ENCODE results near the gene PDE5A.
"Not testable (repeated sequence)": the region's sequence is repeated elsewhere in the genome, so short reads cannot be mapped to it uniquely, and the experiment has no call there.

PDE5A gene

GRCh38 chr4:119628281-119629141, at the start of gene PDE5A:
Gene PDE5A, minus strand, starts transcription at chr4:119628804. Its CDS starts 133 bp downstream, at chr4:119628671.
- DNase-seq = peak; percentile 75

GRCh38 chr4:119676101-119676500, 47.5 kb upstream of the PDE5A start:
- DNase-seq = no peak

- no peak for DNase-seq
Measured at GRCh38 chr4:119675391-119675790, 46.8 kb upstream of the PDE5A start.

GRCh38 chr4:119672938-119673337, 44.3 kb upstream of the PDE5A start:
- DNase-seq = no peak

- DNase-seq = no peak
Measured at GRCh38 chr4:119672086-119672485, 43.5 kb upstream of the PDE5A start.

- DNase-seq = no peak
Measured at GRCh38 chr4:119671205-119671604, 42.6 kb upstream of the PDE5A start.

GRCh38 chr4:119667802-119668201, 39.2 kb upstream of the PDE5A start:
- DNase-seq = no peak

- DNase-seq = no peak
Measured at GRCh38 chr4:119666653-119667091, 38.1 kb upstream of the PDE5A start.

- no peak for DNase-seq
Measured at GRCh38 chr4:119665752-119666151, 37.1 kb upstream of the PDE5A start.

GRCh38 chr4:119664168-119664907, 35.7 kb upstream of the PDE5A start:
- no peak for DNase-seq

- DNase-seq = no peak
Measured at GRCh38 chr4:119663160-119663788, 34.7 kb upstream of the PDE5A start.

GRCh38 chr4:119662612-119663011, 34.0 kb upstream of the PDE5A start:
- not testable (repeated sequence) for DNase-seq

GRCh38 chr4:119661231-119661630, 32.6 kb upstream of the PDE5A start:
- no peak for DNase-seq

- no peak for DNase-seq
Measured at GRCh38 chr4:119659576-119659975, 31.0 kb upstream of the PDE5A start.

GRCh38 chr4:119657111-119657611, 28.6 kb upstream of the PDE5A start:
- DNase-seq = no peak

- no peak for DNase-seq
Measured at GRCh38 chr4:119656342-119656741, 27.7 kb upstream of the PDE5A start.

- no peak for DNase-seq
Measured at GRCh38 chr4:119655111-119655837, 26.7 kb upstream of the PDE5A start.

- DNase-seq = no peak
Measured at GRCh38 chr4:119653990-119654389, 25.4 kb upstream of the PDE5A start.

- DNase-seq = no peak
Measured at GRCh38 chr4:119652998-119653397, 24.4 kb upstream of the PDE5A start.

- DNase-seq = no peak
Measured at GRCh38 chr4:119648398-119648797, 19.8 kb upstream of the PDE5A start.

- no peak for DNase-seq
Measured at GRCh38 chr4:119647558-119647957, 19.0 kb upstream of the PDE5A start.

GRCh38 chr4:119646347-119647071, 17.9 kb upstream of the PDE5A start:
- peak; percentile 37 for DNase-seq

Measured in NCI-H1105 treated with DMSO at 0.1 percent for 48 hours (cell line).